ENCODE results near the gene PKIB.

- TF ChIP-seq CTCF (IDR thresholded peaks at IDR 0.05; ENCODE audit: low read depth, low read length) = no peak
- TF ChIP-seq POLR2A (IDR thresholded peaks at IDR 0.05; ENCODE audit: extremely low read depth, insufficient read length) = no peak
- no peak for TF ChIP-seq MAX (IDR thresholded peaks at IDR 0.05; ENCODE audit: low read depth, low read length)
These were observed 13.1 kb downstream of the PKIB start for GRCh38 chr6:122623279-122623678.

All from NB4 (cell line).